ENCODE data around the gene HS6ST2. TPM values are rescaled to one million over a fixed set of nuclear protein-coding genes. Genes with fewer than 3 reads are reported as not detected.

The HS6ST2 gene
- total RNA-seq, 2 experiments from 2014 or later: 0.18 to 0.38 TPM

GRCh38 chrX:132718431-132718958 lies 239.9 kb downstream of the HS6ST2 start:
- Mint-ChIP-seq H3K27me3 (no peaks in the 10 kb centered on the region), H3K4me3 (no peak overlapping the region), H3K36me3 (ENCODE audit: low read depth) (no peaks in the 10 kb centered on the region), H3K27ac (no peak overlapping the region), H3K4me1 (no peaks in the 10 kb centered on the region), H3K9me3 (no peaks in the 10 kb centered on the region)
- DNase-seq: no peak
- ChIA-PET CTCF (no interaction called here), POLR2A (no interaction called here)

GRCh38 chrX:132716006-132716405 lies 242.4 kb downstream of the HS6ST2 start:
- DNase-seq: no peak
- no peaks in the 10 kb centered on the region for H3K4me1 Mint-ChIP-seq
- no peak overlapping the region for H3K4me3 Mint-ChIP-seq
- H3K36me3 Mint-ChIP-seq (ENCODE audit: low read depth): no peaks in the 10 kb centered on the region
- no peaks in the 10 kb centered on the region for H3K27me3 Mint-ChIP-seq
- no peaks in the 10 kb centered on the region for H3K9me3 Mint-ChIP-seq
- H3K27ac Mint-ChIP-seq: no peak overlapping the region
- CTCF ChIA-PET: no interaction called here
- POLR2A ChIA-PET: no interaction called here

GRCh38 chrX:132714913-132715312 lies 243.5 kb downstream of the HS6ST2 start:
- CTCF ChIA-PET: no interaction called here
- no peaks in the 10 kb centered on the region for H3K36me3 Mint-ChIP-seq (ENCODE audit: low read depth)
- H3K4me3 Mint-ChIP-seq: no peak overlapping the region
- H3K27ac Mint-ChIP-seq: no peak overlapping the region
- no peak for DNase-seq
- no peaks in the 10 kb centered on the region for H3K27me3 Mint-ChIP-seq
- POLR2A ChIA-PET: no interaction called here
- H3K4me1 Mint-ChIP-seq: no peaks in the 10 kb centered on the region
- H3K9me3 Mint-ChIP-seq: no peaks in the 10 kb centered on the region

- H3K27me3 Mint-ChIP-seq: no peaks in the 10 kb centered on the region
- POLR2A ChIA-PET: interaction anchor here (0.9 kb wide), 1 partner anchor 148 kb away, joined by 3 read pairs; no protein-coding TSS in a partner anchor
- H3K36me3 Mint-ChIP-seq (ENCODE audit: low read depth): no peaks in the 10 kb centered on the region
- CTCF ChIA-PET: no interaction called here
- H3K4me1 Mint-ChIP-seq: no peaks in the 10 kb centered on the region
- no peak for DNase-seq
- no peaks in the 10 kb centered on the region for H3K9me3 Mint-ChIP-seq
- no peak overlapping the region for H3K4me3 Mint-ChIP-seq
- no peak overlapping the region for H3K27ac Mint-ChIP-seq
These were observed 246.1 kb downstream of the HS6ST2 start for GRCh38 chrX:132712350-132712749.

- Mint-ChIP-seq H3K36me3 (ENCODE audit: low read depth) (no peaks in the 10 kb centered on the region), H3K9me3 (no peaks in the 10 kb centered on the region), H3K27me3 (no peaks in the 10 kb centered on the region), H3K4me1 (no peaks in the 10 kb centered on the region), H3K4me3 (no peak overlapping the region), H3K27ac (no peak overlapping the region)
- CTCF ChIA-PET: no interaction called here
- DNase-seq: no peak
- POLR2A ChIA-PET: no interaction called here
These were observed 247.7 kb downstream of the HS6ST2 start for GRCh38 chrX:132710656-132711155.

- POLR2A ChIA-PET: no interaction called here
- Mint-ChIP-seq H3K4me3 (no peak overlapping the region), H3K27me3 (peaks cover 2% of the 10 kb centered on the region), H3K9me3 (no peaks in the 10 kb centered on the region), H3K4me1 (no peaks in the 10 kb centered on the region), H3K36me3 (ENCODE audit: low read depth) (no peaks in the 10 kb centered on the region), H3K27ac (no peak overlapping the region)
- no peak for DNase-seq
- CTCF ChIA-PET: no interaction called here
These were observed 249.9 kb downstream of the HS6ST2 start for GRCh38 chrX:132708529-132708928.

- Mint-ChIP-seq H3K4me1 (no peaks in the 10 kb centered on the region), H3K27me3 (peaks cover 8% of the 10 kb centered on the region), H3K36me3 (ENCODE audit: low read depth) (no peaks in the 10 kb centered on the region), H3K9me3 (no peaks in the 10 kb centered on the region), H3K4me3 (no peak overlapping the region), H3K27ac (no peak overlapping the region)
- CTCF ChIA-PET: no interaction called here
- no peak for DNase-seq
- POLR2A ChIA-PET: no interaction called here
These were observed 253.7 kb downstream of the HS6ST2 start for GRCh38 chrX:132704769-132705168.

GRCh38 chrX:132694382-132694781 lies 264.0 kb downstream of the HS6ST2 start:
- CTCF ChIA-PET: no interaction called here
- H3K36me3 Mint-ChIP-seq (ENCODE audit: low read depth): no peaks in the 10 kb centered on the region
- no peak overlapping the region for H3K4me3 Mint-ChIP-seq
- peaks cover 3% of the 10 kb centered on the region for H3K27me3 Mint-ChIP-seq
- POLR2A ChIA-PET: no interaction called here
- H3K9me3 Mint-ChIP-seq: no peaks in the 10 kb centered on the region
- DNase-seq: no peak
- H3K4me1 Mint-ChIP-seq: no peaks in the 10 kb centered on the region
- no peak overlapping the region for H3K27ac Mint-ChIP-seq

GRCh38 chrX:132692526-132692925 lies 265.9 kb downstream of the HS6ST2 start:
- H3K4me3 Mint-ChIP-seq: no peak overlapping the region
- no peaks in the 10 kb centered on the region for H3K36me3 Mint-ChIP-seq (ENCODE audit: low read depth)
- ChIA-PET CTCF (no interaction called here), POLR2A (no interaction called here)
- peaks cover 2% of the 10 kb centered on the region for H3K27me3 Mint-ChIP-seq
- H3K9me3 Mint-ChIP-seq: no peaks in the 10 kb centered on the region
- DNase-seq: no peak
- no peak overlapping the region for H3K27ac Mint-ChIP-seq
- no peaks in the 10 kb centered on the region for H3K4me1 Mint-ChIP-seq

- Mint-ChIP-seq H3K9me3 (no peaks in the 10 kb centered on the region), H3K4me3 (no peak overlapping the region), H3K4me1 (no peaks in the 10 kb centered on the region), H3K27ac (no peak overlapping the region), H3K36me3 (ENCODE audit: low read depth) (no peaks in the 10 kb centered on the region), H3K27me3 (peaks cover 2% of the 10 kb centered on the region)
- no peak for DNase-seq
- ChIA-PET POLR2A (no interaction called here), CTCF (no interaction called here)
These were observed 266.4 kb downstream of the HS6ST2 start for GRCh38 chrX:132692066-132692465.

- H3K4me3 Mint-ChIP-seq: no peak overlapping the region
- no peaks in the 10 kb centered on the region for H3K27me3 Mint-ChIP-seq
- H3K4me1 Mint-ChIP-seq: no peaks in the 10 kb centered on the region
- DNase-seq: no peak
- ChIA-PET CTCF (no interaction called here), POLR2A (no interaction called here)
- H3K27ac Mint-ChIP-seq: no peak overlapping the region
- no peaks in the 10 kb centered on the region for H3K36me3 Mint-ChIP-seq (ENCODE audit: low read depth)
- H3K9me3 Mint-ChIP-seq: no peaks in the 10 kb centered on the region
These were observed 268.5 kb downstream of the HS6ST2 start for GRCh38 chrX:132689612-132690563.

GRCh38 chrX:132685276-132685675 lies 273.2 kb downstream of the HS6ST2 start:
- Mint-ChIP-seq H3K9me3 (no peaks in the 10 kb centered on the region), H3K27ac (no peak overlapping the region), H3K27me3 (no peaks in the 10 kb centered on the region), H3K4me1 (no peaks in the 10 kb centered on the region), H3K4me3 (no peak overlapping the region), H3K36me3 (ENCODE audit: low read depth) (no peaks in the 10 kb centered on the region)
- POLR2A ChIA-PET: no interaction called here
- CTCF ChIA-PET: no interaction called here
- DNase-seq: no peak

- H3K36me3 Mint-ChIP-seq (ENCODE audit: low read depth): no peaks in the 10 kb centered on the region
- CTCF ChIA-PET: no interaction called here
- no peaks in the 10 kb centered on the region for H3K27me3 Mint-ChIP-seq
- H3K4me1 Mint-ChIP-seq: peaks cover 11% of the 10 kb centered on the region
- H3K4me3 Mint-ChIP-seq: peak overlapping the region; percentile 3
- no peaks in the 10 kb centered on the region for H3K9me3 Mint-ChIP-seq
- peak overlapping the region; percentile 27 for H3K27ac Mint-ChIP-seq
- DNase-seq: no peak
- POLR2A ChIA-PET: no interaction called here
These were observed 281.2 kb downstream of the HS6ST2 start for GRCh38 chrX:132677233-132677716.

Measured in activated CD4-positive, alpha-beta memory T cell treated with anti-CD3 and anti-CD28 coated beads, Interleukin-2, amount 10 ng/mL, durations not matched to agents 7 days and 5 days (primary cell).